HepG2 (cell line): ENCODE measurements around the gene CAPN11. TPM values are rescaled to one million over a fixed set of nuclear protein-coding genes. Genes with fewer than 3 reads are reported as not detected.

Source experiments
- ATAC-seq: fragments of 200-7000 bp; cut with Tn5 transposase; 3 replicates; pipeline ENCODE4 v1.9.1; 2020; ENCODE audit warnings: mild to moderate bottlenecking, moderate library complexity
- BruUV-seq: library from RNA; stranded (reverse); fragments of 400-500 nt; replicated peaks from 2 replicates; lab custom pipeline; 2021; lab: Mats Ljungman, UMichigan
- CTCF ChIA-PET: fragments of 300-600 bp; formaldehyde crosslinking; extraction: SDS; loops from one replicate; lab custom pipeline; 2021; ENCODE audit warnings: low total read pairs, inconsistent platforms, low intra/inter-chr PET ratio; lab: Yijun Ruan, JAX
- POLR2A ChIA-PET: fragments of 350-600 bp; sonication (Branson Sonifier 250); formaldehyde crosslinking; loops from one replicate; lab custom pipeline; 2020; ENCODE audit warnings: antibody characterized with exemption, inconsistent platforms; lab: Yijun Ruan, JAX
- DNase-seq: peaks from one replicate; pipeline ENCODE4 v3.0.0-alpha.2; 2015; ENCODE audit warnings: low spot score
- FAIRE-seq: peaks from 3 replicates; lab custom pipeline; 2011; peaks lifted over from hg19 to GRCh38; lab: Jason Lieb, UNC
- H2AFZ ChIP-seq: one replicate; pipeline ENCODE4 v1.6.1; 2011; ENCODE audit warnings: low read length, inconsistent platforms
- H3K27ac ChIP-seq: fragments of 300-600 bp; 3 replicates; pipeline ENCODE4 v1.8.0; 2011; ENCODE audit warnings: mixed run types, mild to moderate bottlenecking, mixed read lengths, low read length, inconsistent platforms; ENCODE audit not compliant: insufficient read depth; ENCODE audit errors: extremely low read length
- H3K27me3 ChIP-seq, 2 experiments: fragments of 200-600 bp in 1 of 2; 2 replicates in 1 of 2; 3 replicates in 1 of 2; pipeline versions ENCODE4 v1.6.0 to v1.8.0; 2011; ENCODE audit warnings: low read length in 2 of 2, mild to moderate bottlenecking in 2 of 2, moderate library complexity in 2 of 2, inconsistent platforms in 1 of 2; ENCODE audit not compliant: insufficient read depth in 2 of 2, control insufficient read depth in 1 of 2
- H3K36me3 ChIP-seq, 2 experiments: fragments of 200-600 bp in 1 of 2; replicated peaks in 1 of 2; 2 replicates in 1 of 2; 3 replicates in 1 of 2; pipeline versions ENCODE4 v1.5.1 to v1.8.0; 2011; ENCODE audit warnings: low read length in 2 of 2, inconsistent platforms in 1 of 2; ENCODE audit not compliant: insufficient read depth in 2 of 2, control insufficient read depth in 1 of 2
- H3K4me1 ChIP-seq: 2 replicates; pipeline ENCODE4 v1.5.1; 2012; ENCODE audit warnings: low read length, inconsistent platforms; ENCODE audit not compliant: insufficient read depth
- H3K4me2 ChIP-seq: 2 replicates; pipeline ENCODE4 v1.6.0; 2011; ENCODE audit warnings: low read depth, low read length, inconsistent platforms
- H3K4me3 ChIP-seq, 3 experiments: fragments of 200-600 bp in 1 of 3; sonication (generic), shearing (Covaris generic) in 1 of 3; replicated peaks in 1 of 3; 2 replicates each; pipeline ENCODE4 v1.5.1; 2011 to 2016; ENCODE audit warnings: low read length in 3 of 3, inconsistent platforms in 2 of 3, low read depth in 2 of 3, mild to moderate bottlenecking in 2 of 3, control low read depth in 1 of 3, mixed read lengths in 1 of 3; ENCODE audit not compliant: insufficient read depth in 1 of 3
- H3K79me2 ChIP-seq: one replicate; pipeline ENCODE4 v1.6.1; 2011; ENCODE audit warnings: low read length, inconsistent platforms; ENCODE audit not compliant: insufficient read depth
- H3K9ac ChIP-seq: 2 replicates; pipeline ENCODE4 v1.6.0; 2011; ENCODE audit warnings: mild to moderate bottlenecking, low read depth, low read length, inconsistent platforms; ENCODE audit not compliant: insufficient read depth
- H3K9me3 ChIP-seq: 2 replicates; pipeline ENCODE4 v1.5.1; 2012; ENCODE audit warnings: mild to moderate bottlenecking, low read length
- H4K20me1 ChIP-seq: 2 replicates; pipeline ENCODE4 v1.6.0; 2011; ENCODE audit warnings: inconsistent platforms, mild to moderate bottlenecking, low read length, moderate library complexity; ENCODE audit not compliant: insufficient read depth
- EP300 ChIP-seq, 3 experiments: sonication (generic) in 1 of 3; formaldehyde crosslinking in 1 of 3; IDR thresholded peaks; 2 replicates each; pipeline versions ENCODE4 v1.5.1 to v1.6.1; 2011 to 2020; ENCODE audit warnings: low read depth in 2 of 3, low read length in 2 of 3, borderline replicate concordance in 1 of 3, improper control_type of control experiment in 1 of 3, mild to moderate bottlenecking in 1 of 3, missing genetic modification reagents in 1 of 3, moderate library complexity in 1 of 3
- GTF3A ChIP-seq: sonication (generic); formaldehyde crosslinking; conservative IDR thresholded peaks from 2 replicates; pipeline ENCODE4 v1.4.0; 2020; ENCODE audit warnings: mild to moderate bottlenecking, missing genetic modification reagents
- HCFC1 ChIP-seq: fragments of 150-350 bp; IDR thresholded peaks from 2 replicates; pipeline ENCODE4 v1.6.1; 2014; ENCODE audit warnings: low read depth, low read length
- MYC ChIP-seq: sonication (generic); formaldehyde crosslinking; IDR thresholded peaks from 2 replicates; pipeline ENCODE4 v1.9.0; 2021; ENCODE audit warnings: missing genetic modification reagents, borderline replicate concordance
- RXRB ChIP-seq: IDR thresholded peaks from 2 replicates; pipeline ENCODE4 v1.6.1; 2016; ENCODE audit warnings: borderline replicate concordance, missing genetic modification reagents, missing compliant biosample characterization
- WIZ ChIP-seq: sonication (generic); formaldehyde crosslinking; IDR thresholded peaks from 2 replicates; pipeline ENCODE4 v1.5.1; 2020; ENCODE audit warnings: mild to moderate bottlenecking, missing genetic modification reagents
- ZMYM4 ChIP-seq: sonication (generic); formaldehyde crosslinking; IDR thresholded peaks from 2 replicates; pipeline ENCODE4 v1.8.1; 2023; ENCODE audit warnings: mild to moderate bottlenecking, missing genetic modification reagents
- ZNF329 ChIP-seq: sonication (generic); formaldehyde crosslinking; IDR thresholded peaks from 2 replicates; pipeline ENCODE4 v1.9.0; 2021; ENCODE audit warnings: low read depth, mild to moderate bottlenecking, missing genetic modification reagents
- ZNF761 ChIP-seq: sonication (generic); formaldehyde crosslinking; conservative IDR thresholded peaks from 2 replicates; pipeline ENCODE4 v1.4.0; 2020; ENCODE audit warnings: mild to moderate bottlenecking, missing genetic modification reagents
- WGBS: methylation state at CpG from one replicate; pipeline ENCODE4 v1.1.6; 2017; ENCODE audit warnings: low lambda C conversion rate; 5-methylcytosine and 5-hydroxymethylcytosine counted together
- in situ Hi-C: cut with HindIII; loops from 2 replicates; pipeline ENCODE4 v1.10.0; 2017; ENCODE audit warnings: low pct_unique_long_range_greater_than_20kb; ENCODE audit not compliant: extremely low pct_ligation_motif_present
- intact Hi-C: fragments of 100-400 bp; cut with micrococcal nuclease; formaldehyde crosslinking; loops from one replicate; pipeline ENCODE4 v1.10.0; 2022; ENCODE audit not compliant: unreplicated experiment
- polyA plus RNA-seq, 8 experiments: library from polyadenylated mRNA; depleted of rRNA in 3 of 8; stranded (reverse) in 7 of 8; unstranded in 1 of 8; fragments of >200 nt; fragmentation: Illumina TruSeq in 4 of 8; extraction: Trizol in 4 of 8; gene quantifications; 2 replicates each; pipeline versions ENCODE4 v1.2.1 to v1.2.3, GENCODE V29; 2011 to 2016; ENCODE audit warnings: low read depth in 4 of 8, missing spikeins in 1 of 8, mixed read lengths in 1 of 8; ENCODE audit not compliant: insufficient read depth in 1 of 8
- total RNA-seq, 5 experiments: library from RNA; depleted of rRNA; stranded (reverse); fragments of >200 nt; fragmentation: Illumina TruSeq; extraction: Trizol; gene quantifications; 2 replicates each; pipeline ENCODE4 v1.2.3, GENCODE V29; 2016; ENCODE audit warnings: low read depth in 1 of 5
- TF ChIP-seq, protein P1 (sequence below), 2 experiments: sonication (generic) in 1 of 2; formaldehyde crosslinking in 1 of 2; IDR thresholded peaks; 2 replicates each; pipeline versions ENCODE4 v1.4.0 to v1.6.1; 2018 to 2020; ENCODE audit warnings: missing genetic modification reagents in 2 of 2, borderline replicate concordance in 1 of 2, low read depth in 1 of 2, mild to moderate bottlenecking in 1 of 2, missing biosample characterization in 1 of 2
- TF ChIP-seq, protein P2 (sequence below): IDR thresholded peaks from 2 replicates; pipeline ENCODE4 v1.6.1; 2012; ENCODE audit warnings: low read depth, low read length, improper control_type of control experiment
- TF ChIP-seq, protein P3 (sequence below): sonication (generic); formaldehyde crosslinking; IDR thresholded peaks from 2 replicates; pipeline ENCODE4 v1.8.1; 2023; ENCODE audit warnings: mild to moderate bottlenecking, moderate library complexity, missing genetic modification reagents
- TF ChIP-seq, protein P4 (sequence below): sonication (generic); formaldehyde crosslinking; IDR thresholded peaks from 2 replicates; pipeline ENCODE4 v1.4.0; 2020; ENCODE audit warnings: mild to moderate bottlenecking, missing genetic modification reagents
- TF ChIP-seq, protein P5 (sequence below): sonication (generic); IDR thresholded peaks from 2 replicates; pipeline ENCODE4 v1.6.1; 2016; ENCODE audit warnings: low read depth, borderline replicate concordance

The CAPN11 gene
- total and polyA plus RNA-seq, 2 of the 13 experiments (the other 11 are each of a cell fraction or from before 2014, with no cell fraction given) = 0.07 to 0.11 TPM

DNA sequence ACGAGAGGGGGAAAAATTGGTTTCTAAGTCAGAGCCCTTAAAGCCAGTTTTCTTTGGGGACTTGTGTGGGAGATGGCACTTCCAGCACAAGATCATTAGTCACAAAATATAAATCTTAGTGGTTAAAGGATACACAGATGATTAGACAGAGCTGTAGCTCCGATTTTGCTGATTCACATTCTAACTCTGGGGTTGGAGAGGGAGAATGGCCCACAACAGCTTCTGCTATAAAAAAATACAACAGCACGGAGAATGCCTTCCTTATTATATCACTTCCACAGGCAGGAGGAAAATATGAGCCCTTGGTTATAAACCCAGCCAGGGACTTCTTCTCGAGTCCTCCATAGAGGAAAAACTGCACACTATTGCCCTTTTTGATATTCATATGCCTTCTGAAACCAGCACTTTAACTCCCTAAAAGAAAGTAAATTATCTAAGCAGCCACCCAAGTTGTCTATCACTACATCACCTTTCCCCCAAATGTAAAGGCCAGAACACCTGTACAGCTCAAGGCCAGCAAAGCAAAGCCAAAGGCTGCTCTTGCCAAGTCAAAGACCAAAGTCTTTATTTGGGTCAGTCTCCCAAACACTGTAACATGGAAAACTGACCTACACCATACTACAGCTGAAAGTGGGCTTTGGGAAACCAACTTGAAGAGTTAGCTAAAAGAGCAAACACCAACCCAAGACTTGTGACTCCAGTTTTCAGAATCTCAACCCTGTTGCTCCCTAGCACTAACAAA, 41.8 kb upstream of the CAPN11 start:
- in situ Hi-C loops = no loop called here
- Histone ChIP-seq H3K27ac (peak overlapping the region; percentile 58), H3K4me3 (no peak overlapping the region), H3K9me3 (no peaks in the 10 kb centered on the region), H3K4me1 (peaks cover 100% of the 10 kb centered on the region), H3K9ac (no peak overlapping the region; the same call in none of the 2 replicates), H3K36me3 (peaks cover 13 to 41% of the 10 kb centered on the region in 2 experiments), H3K79me2 (peaks cover 74% of the 10 kb centered on the region), H2AFZ (no peak overlapping the region), H4K20me1 (peaks cover 50% of the 10 kb centered on the region), H3K4me2 (peak overlapping the region; percentile 34), H3K27me3 (no peaks in the 10 kb centered on the region)
- intact Hi-C loops = no loop called here
- 92% methylated on average over 4 of the region's 4 CpGs for WGBS
- POLR2A ChIA-PET = interaction anchor here (0.6 to 1.7 kb wide), 5 partner anchors 11 to 130 kb away, joined by 3 to 5 read pairs (median 4); partner anchors contain the start of genes HSP90AB1, MRPL14, SLC29A1 and TMEM63B
- ATAC-seq (peak; percentile 26; the same call in 2 of the 3 replicates), DNase-seq (no peak), FAIRE-seq (no peak)
- CTCF ChIA-PET = interaction anchor here (0.6 to 1.1 kb wide), 2 partner anchors 17 kb away, joined by 3 read pairs; no protein-coding TSS in a partner anchor
- no TSS peak for BruUV-seq
- no peak for TF ChIP-seq MYC (CRISPR knock-in tag)
- TF ChIP-seq HCFC1 = no peak
- TF ChIP-seq, protein P1, sequence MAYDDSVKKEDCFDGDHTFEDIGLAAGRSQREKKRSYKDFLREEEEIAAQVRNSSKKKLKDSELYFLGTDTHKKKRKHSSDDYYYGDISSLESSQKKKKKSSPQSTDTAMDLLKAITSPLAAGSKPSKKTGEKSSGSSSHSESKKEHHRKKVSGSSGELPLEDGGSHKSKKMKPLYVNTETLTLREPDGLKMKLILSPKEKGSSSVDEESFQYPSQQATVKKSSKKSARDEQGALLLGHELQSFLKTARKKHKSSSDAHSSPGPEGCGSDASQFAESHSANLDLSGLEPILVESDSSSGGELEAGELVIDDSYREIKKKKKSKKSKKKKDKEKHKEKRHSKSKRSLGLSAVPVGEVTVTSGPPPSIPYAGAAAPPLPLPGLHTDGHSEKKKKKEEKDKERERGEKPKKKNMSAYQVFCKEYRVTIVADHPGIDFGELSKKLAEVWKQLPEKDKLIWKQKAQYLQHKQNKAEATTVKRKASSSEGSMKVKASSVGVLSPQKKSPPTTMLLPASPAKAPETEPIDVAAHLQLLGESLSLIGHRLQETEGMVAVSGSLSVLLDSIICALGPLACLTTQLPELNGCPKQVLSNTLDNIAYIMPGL (CRISPR knock-in tag; IDR thresholded peaks at IDR 0.05; ENCODE audit: borderline replicate concordance in 1 of 2, low read depth in 1 of 2) = no peak
- TF ChIP-seq ZMYM4 = peak; percentile 42; the same call in 1 of the 2 replicates
- no peak for TF ChIP-seq ZNF329
- no peak for TF ChIP-seq ZNF761 (CRISPR knock-in tag)
- TF ChIP-seq, protein P2, sequence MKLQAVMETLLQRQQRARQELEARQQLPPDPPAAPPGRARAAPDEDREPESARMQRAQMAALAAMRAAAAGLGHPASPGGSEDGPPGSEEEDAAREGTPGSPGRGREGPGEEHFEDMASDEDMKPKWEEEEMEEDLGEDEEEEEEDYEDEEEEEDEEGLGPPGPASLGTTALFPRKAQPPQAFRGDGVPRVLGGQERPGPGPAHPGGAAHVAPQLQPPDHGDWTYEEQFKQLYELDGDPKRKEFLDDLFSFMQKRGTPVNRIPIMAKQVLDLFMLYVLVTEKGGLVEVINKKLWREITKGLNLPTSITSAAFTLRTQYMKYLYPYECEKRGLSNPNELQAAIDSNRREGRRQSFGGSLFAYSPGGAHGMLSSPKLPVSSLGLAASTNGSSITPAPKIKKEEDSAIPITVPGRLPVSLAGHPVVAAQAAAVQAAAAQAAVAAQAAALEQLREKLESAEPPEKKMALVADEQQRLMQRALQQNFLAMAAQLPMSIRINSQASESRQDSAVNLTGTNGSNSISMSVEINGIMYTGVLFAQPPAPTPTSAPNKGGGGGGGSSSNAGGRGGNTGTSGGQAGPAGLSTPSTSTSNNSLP = no peak
- TF ChIP-seq GTF3A (CRISPR knock-in tag) = no peak
- peak; percentile 76; the same call in 1 of the 2 replicates for TF ChIP-seq RXRB (CRISPR knock-in tag)
- TF ChIP-seq EP300 (IDR thresholded peaks at IDR 0.05; ENCODE audit: low read depth in 2 of 2, low read length in 2 of 2) = 0 out of 4 replicates have a peak, but pooled peaks of 1 of the 2 experiments have one; percentile 27
- no peak for TF ChIP-seq EP300 (CRISPR knock-in tag; IDR thresholded peaks at IDR 0.05; ENCODE audit: borderline replicate concordance)
- TF ChIP-seq, protein P3, sequence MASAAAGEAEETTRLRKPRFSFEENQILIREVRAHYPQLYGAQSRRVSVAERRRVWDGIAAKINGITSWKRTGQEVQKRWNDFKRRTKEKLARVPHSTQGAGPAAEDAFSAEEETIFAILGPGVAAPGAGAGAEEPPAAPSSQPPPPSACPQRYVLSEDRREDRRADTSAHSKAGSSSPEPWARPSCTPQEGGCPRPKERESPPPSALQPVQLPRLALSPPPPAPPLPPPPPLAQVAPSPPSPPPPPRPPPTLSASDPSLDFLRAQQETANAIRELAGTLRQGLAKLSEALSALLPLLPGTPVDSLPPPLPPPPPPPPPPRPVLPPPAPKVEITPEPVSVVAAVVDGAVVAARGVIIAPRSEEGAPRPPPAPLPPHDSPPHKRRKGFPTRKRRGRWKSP (CRISPR knock-in tag) = 0 out of 2 replicates have a peak, but pooled peaks have one; percentile 1
- TF ChIP-seq, protein P4, sequence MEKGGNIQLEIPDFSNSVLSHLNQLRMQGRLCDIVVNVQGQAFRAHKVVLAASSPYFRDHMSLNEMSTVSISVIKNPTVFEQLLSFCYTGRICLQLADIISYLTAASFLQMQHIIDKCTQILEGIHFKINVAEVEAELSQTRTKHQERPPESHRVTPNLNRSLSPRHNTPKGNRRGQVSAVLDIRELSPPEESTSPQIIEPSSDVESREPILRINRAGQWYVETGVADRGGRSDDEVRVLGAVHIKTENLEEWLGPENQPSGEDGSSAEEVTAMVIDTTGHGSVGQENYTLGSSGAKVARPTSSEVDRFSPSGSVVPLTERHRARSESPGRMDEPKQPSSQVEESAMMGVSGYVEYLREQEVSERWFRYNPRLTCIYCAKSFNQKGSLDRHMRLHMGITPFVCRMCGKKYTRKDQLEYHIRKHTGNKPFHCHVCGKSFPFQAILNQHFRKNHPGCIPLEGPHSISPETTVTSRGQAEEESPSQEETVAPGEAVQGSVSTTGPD = 0 out of 2 replicates have a peak, but pooled peaks have one; percentile 27
- TF ChIP-seq WIZ (CRISPR knock-in tag) = 0 out of 2 replicates have a peak, but pooled peaks have one; percentile 35
- TF ChIP-seq, protein P5, sequence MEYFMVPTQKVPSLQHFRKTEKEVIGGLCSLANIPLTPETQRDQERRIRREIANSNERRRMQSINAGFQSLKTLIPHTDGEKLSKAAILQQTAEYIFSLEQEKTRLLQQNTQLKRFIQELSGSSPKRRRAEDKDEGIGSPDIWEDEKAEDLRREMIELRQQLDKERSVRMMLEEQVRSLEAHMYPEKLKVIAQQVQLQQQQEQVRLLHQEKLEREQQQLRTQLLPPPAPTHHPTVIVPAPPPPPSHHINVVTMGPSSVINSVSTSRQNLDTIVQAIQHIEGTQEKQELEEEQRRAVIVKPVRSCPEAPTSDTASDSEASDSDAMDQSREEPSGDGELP = 0 out of 2 replicates have a peak, but pooled peaks have one; percentile 21
